Prostate gland (tissue), 2 donors: ENCODE measurements around the gene MAN2C1.
"Not testable (repeated sequence)": the region's sequence is repeated elsewhere in the genome, so short reads cannot be mapped to it uniquely, and the experiment has no call there.

Experiments used
- POLR2A ChIP-seq: fragments of 450-650 bp; IDR thresholded peaks from one replicate; pipeline ENCODE4 v1.6.1; 2016; ENCODE audit warnings: antibody characterized with exemption, mild to moderate bottlenecking
- TF ChIP-seq, protein P1 (sequence below), 4 experiments: fragments of 200-600 bp in 2 of 4; fragments of 450-650 bp in 2 of 4; sonication (generic) in 2 of 4; IDR thresholded peaks; 1 replicate in 3 of 4; 2 replicates in 1 of 4; pipeline ENCODE4 v1.5.1; 2016 to 2019; ENCODE audit warnings: antibody characterized with exemption in 4 of 4, mild to moderate bottlenecking in 2 of 4, moderate library complexity in 2 of 4

DNA sequence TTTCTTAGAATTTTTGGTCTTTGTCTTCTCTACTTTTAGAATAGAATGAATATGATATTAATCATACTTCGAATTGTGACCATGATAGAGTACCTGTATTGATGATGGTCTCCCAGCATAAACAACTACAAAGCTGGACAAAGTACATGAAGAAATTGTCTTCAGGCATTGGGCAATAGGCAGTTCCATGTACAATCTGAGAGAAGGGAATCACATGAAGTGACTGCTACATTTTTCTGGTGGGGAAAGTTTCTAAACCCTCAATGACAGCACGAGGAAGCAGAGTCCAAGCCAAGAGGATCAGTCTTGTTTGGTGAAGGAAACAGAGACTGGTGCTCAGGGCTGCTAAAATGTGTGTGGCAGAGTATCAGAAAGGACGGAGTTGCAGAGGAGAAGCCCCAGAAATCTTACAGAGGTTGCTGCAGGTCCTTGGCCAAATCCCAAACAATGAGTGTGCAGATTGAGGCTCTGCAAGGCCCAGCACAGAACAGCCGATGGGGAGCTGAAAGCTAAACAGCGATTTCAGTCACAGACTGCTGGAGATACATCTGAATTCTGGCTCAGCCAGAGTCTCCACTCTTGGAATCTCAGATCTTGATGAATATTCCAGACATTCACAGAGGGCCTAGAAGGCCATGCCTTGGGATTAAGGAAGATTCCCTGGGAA, 49.0 kb downstream of the MAN2C1 start:
- TF ChIP-seq POLR2A, result not testable (repeated sequence)
- TF ChIP-seq, protein P1, sequence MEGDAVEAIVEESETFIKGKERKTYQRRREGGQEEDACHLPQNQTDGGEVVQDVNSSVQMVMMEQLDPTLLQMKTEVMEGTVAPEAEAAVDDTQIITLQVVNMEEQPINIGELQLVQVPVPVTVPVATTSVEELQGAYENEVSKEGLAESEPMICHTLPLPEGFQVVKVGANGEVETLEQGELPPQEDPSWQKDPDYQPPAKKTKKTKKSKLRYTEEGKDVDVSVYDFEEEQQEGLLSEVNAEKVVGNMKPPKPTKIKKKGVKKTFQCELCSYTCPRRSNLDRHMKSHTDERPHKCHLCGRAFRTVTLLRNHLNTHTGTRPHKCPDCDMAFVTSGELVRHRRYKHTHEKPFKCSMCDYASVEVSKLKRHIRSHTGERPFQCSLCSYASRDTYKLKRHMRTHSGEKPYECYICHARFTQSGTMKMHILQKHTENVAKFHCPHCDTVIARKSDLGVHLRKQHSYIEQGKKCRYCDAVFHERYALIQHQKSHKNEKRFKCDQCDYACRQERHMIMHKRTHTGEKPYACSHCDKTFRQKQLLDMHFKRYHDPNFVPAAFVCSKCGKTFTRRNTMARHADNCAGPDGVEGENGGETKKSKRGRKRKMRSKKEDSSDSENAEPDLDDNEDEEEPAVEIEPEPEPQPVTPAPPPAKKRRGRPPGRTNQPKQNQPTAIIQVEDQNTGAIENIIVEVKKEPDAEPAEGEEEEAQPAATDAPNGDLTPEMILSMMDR (IDR thresholded peaks at IDR 0.05), result not testable (repeated sequence)
